ENCODE measurements around the gene GALNT14.

DNA sequence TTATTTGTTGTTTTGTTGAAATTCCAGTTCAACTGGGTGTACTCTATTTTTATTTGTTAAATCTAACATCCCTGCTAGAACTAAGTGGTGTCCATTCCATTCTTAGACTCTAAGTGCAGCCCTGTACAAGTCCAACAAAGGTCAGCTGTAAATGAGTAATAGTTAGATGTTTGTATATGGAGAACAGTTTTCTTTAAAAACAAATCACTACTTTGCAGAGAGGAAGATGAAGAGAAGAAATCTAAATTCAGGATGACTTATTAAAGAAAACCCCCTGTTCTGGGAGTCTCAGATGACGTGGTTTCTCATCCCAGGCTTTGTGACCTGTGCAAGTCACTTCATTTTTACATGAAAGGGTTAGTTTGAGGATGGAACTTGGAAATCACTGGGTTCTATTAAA lies 57.9 kb downstream of the GALNT14 start:
- TF ChIP-seq, protein P1, sequence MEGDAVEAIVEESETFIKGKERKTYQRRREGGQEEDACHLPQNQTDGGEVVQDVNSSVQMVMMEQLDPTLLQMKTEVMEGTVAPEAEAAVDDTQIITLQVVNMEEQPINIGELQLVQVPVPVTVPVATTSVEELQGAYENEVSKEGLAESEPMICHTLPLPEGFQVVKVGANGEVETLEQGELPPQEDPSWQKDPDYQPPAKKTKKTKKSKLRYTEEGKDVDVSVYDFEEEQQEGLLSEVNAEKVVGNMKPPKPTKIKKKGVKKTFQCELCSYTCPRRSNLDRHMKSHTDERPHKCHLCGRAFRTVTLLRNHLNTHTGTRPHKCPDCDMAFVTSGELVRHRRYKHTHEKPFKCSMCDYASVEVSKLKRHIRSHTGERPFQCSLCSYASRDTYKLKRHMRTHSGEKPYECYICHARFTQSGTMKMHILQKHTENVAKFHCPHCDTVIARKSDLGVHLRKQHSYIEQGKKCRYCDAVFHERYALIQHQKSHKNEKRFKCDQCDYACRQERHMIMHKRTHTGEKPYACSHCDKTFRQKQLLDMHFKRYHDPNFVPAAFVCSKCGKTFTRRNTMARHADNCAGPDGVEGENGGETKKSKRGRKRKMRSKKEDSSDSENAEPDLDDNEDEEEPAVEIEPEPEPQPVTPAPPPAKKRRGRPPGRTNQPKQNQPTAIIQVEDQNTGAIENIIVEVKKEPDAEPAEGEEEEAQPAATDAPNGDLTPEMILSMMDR (IDR thresholded peaks at IDR 0.05; ENCODE audit: borderline replicate concordance, extremely low read depth, low read length, poor library complexity, severe bottlenecking), result no peak
- TF ChIP-seq EZH2 (IDR thresholded peaks at IDR 0.05; ENCODE audit: borderline replicate concordance, low read depth, low read length, severe bottlenecking), result no peak
